Measurements from ENCODE around the gene ZNF592.

- TF ChIP-seq POLR2A (IDR thresholded peaks at IDR 0.05; ENCODE audit: low read length) (no peak), REST (IDR thresholded peaks at IDR 0.05) (no peak), CTCF (IDR thresholded peaks at IDR 0.05) (no peak)
Observed at GRCh38 chr15:84772031-84772430, 23.6 kb downstream of the ZNF592 start.
